HFF-Myc (cell line): ENCODE data around the gene CHST11.

Experiments used
- DNase-seq: peaks from one replicate; pipeline ENCODE4 v3.0.0-alpha.2; 2011; ENCODE audit warnings: low read depth; ENCODE audit errors: extremely low read depth
- H3K4me3 ChIP-seq: replicated peaks from 2 replicates; pipeline ENCODE4 v1.5.1; 2011; ENCODE audit warnings: low read depth, mild to moderate bottlenecking, control low read depth, low read length
- CTCF ChIP-seq: IDR thresholded peaks from 2 replicates; pipeline ENCODE4 v1.5.1; 2012; ENCODE audit warnings: mild to moderate bottlenecking, low read depth, low read length, control low read depth; ENCODE audit errors: missing control alignments

The CHST11 gene

GRCh38 chr12:104504146-104504545, 47.4 kb downstream of the CHST11 start:
- no peak for TF ChIP-seq CTCF
- no peak for DNase-seq
- H3K4me3 ChIP-seq: no peak overlapping the region

- no peak for TF ChIP-seq CTCF
- no peak overlapping the region for H3K4me3 ChIP-seq
- DNase-seq: no peak
Observed at GRCh38 chr12:104505095-104505818, 48.5 kb downstream of the CHST11 start.

GRCh38 chr12:104506676-104507401, 50.1 kb downstream of the CHST11 start:
- H3K4me3 ChIP-seq: no peak overlapping the region
- no peak for TF ChIP-seq CTCF
- no peak for DNase-seq

GRCh38 chr12:104507672-104508071, 50.9 kb downstream of the CHST11 start:
- TF ChIP-seq CTCF: no peak

GRCh38 chr12:104508752-104509446, 52.2 kb downstream of the CHST11 start:
- no peak overlapping the region for H3K4me3 ChIP-seq
- no peak for DNase-seq
- no peak for TF ChIP-seq CTCF

More at GRCh38 chr12:104507672-104508071, 50.9 kb downstream of the CHST11 start:
- H3K4me3 ChIP-seq: no peak overlapping the region
- no peak for DNase-seq

GRCh38 chr12:104510145-104510872, 53.6 kb downstream of the CHST11 start:
- no peak overlapping the region for H3K4me3 ChIP-seq
- no peak for DNase-seq
- TF ChIP-seq CTCF: no peak
